B cell (primary cell): Measurements from ENCODE around the gene BEAN1. TPM values are rescaled to one million over a fixed set of nuclear protein-coding genes. Genes with fewer than 3 reads are reported as not detected.

Experiments
- ATAC-seq: fragments of 200-7000 bp; cut with Tn5 transposase; one replicate; pipeline ENCODE4 v1.10.0; 2021; ENCODE audit warnings: low read depth, mild to moderate bottlenecking, moderate number of reproducible peaks, moderate library complexity
- CTCF ChIA-PET: fragments of 350-600 bp; sonication (Branson Sonifier 250); formaldehyde crosslinking; loops from one replicate; lab custom pipeline; 2021; ENCODE audit warnings: antibody characterized with exemption, inconsistent platforms; lab: Charles Lee
- POLR2A ChIA-PET: fragments of 350-600 bp; sonication (Branson Sonifier 250); formaldehyde crosslinking; loops from one replicate; lab custom pipeline; 2021; ENCODE audit warnings: antibody characterized with exemption; lab: Charles Lee
- DNase-seq: peaks from one replicate; pipeline ENCODE4 v3.0.0; 2013
- H2AFZ ChIP-seq: 2 replicates; pipeline ENCODE4 v1.6.1; 2012; ENCODE audit warnings: mild to moderate bottlenecking, low read depth, low read length; ENCODE audit not compliant: insufficient read depth, poor library complexity, severe bottlenecking
- H3K27ac ChIP-seq, 2 donors: 1 replicate in 1 of 2; 2 replicates in 1 of 2; pipeline ENCODE4 v1.5.1; 2012 to 2013; ENCODE audit warnings: low read length in 2 of 2, mild to moderate bottlenecking in 2 of 2, moderate library complexity in 1 of 2
- H3K27me3 ChIP-seq, 4 experiments: fragments of 200-600 bp in 1 of 4; sonication (generic) in 1 of 4; replicated peaks in 1 of 4; 1 replicate in 2 of 4; 2 replicates in 2 of 4; pipeline versions ENCODE4 v1.6.1 to v1.7.0; 2013 to 2016; ENCODE audit warnings: low read length in 3 of 4, mild to moderate bottlenecking in 2 of 4, mixed read lengths in 1 of 4, moderate library complexity in 1 of 4; ENCODE audit not compliant: insufficient read depth in 4 of 4, control insufficient read depth in 3 of 4; ENCODE audit errors: control extremely low read depth in 1 of 4
- H3K36me3 ChIP-seq, 2 experiments: replicated peaks in 1 of 2; 1 replicate in 1 of 2; 2 replicates in 1 of 2; pipeline versions ENCODE4 v1.6.1 to v1.7.1; 2013; ENCODE audit warnings: low read length in 1 of 2; ENCODE audit not compliant: insufficient read depth in 2 of 2, control insufficient read depth in 1 of 2; ENCODE audit errors: control extremely low read depth in 1 of 2, extremely low read depth in 1 of 2
- H3K4me1 ChIP-seq, 2 donors: fragments of 200-600 bp in 1 of 2; sonication (generic) in 1 of 2; 1 replicate in 1 of 2; 2 replicates in 1 of 2; pipeline versions ENCODE4 v1.5.1 to v1.6.1; 2013 to 2017; ENCODE audit warnings: low read length in 2 of 2; ENCODE audit not compliant: control insufficient read depth in 2 of 2, insufficient read depth in 2 of 2
- H3K4me2 ChIP-seq: replicated peaks from 2 replicates; pipeline ENCODE3; 2012; ENCODE audit warnings: mild to moderate bottlenecking, low read depth, low read length; ENCODE audit not compliant: poor library complexity, severe bottlenecking
- H3K4me3 ChIP-seq, 5 experiments: fragments of 200-600 bp in 1 of 5; sonication (generic) in 1 of 5; 1 replicate in 3 of 5; 2 replicates in 2 of 5; pipeline versions ENCODE4 v1.5.1 to v1.7.0; 2011 to 2016; ENCODE audit warnings: low read length in 4 of 5, mild to moderate bottlenecking in 4 of 5, low read depth in 2 of 5, control low read depth in 1 of 5, moderate library complexity in 1 of 5; ENCODE audit not compliant: insufficient read depth in 1 of 5; ENCODE audit errors: control extremely low read depth in 1 of 5, extremely low read depth in 1 of 5
- H3K79me2 ChIP-seq: fragments of 200-600 bp; sonication (generic); one replicate; pipeline ENCODE4 v1.6.0; 2016; ENCODE audit warnings: low read length; ENCODE audit not compliant: control insufficient read depth, insufficient read depth
- H3K9ac ChIP-seq: fragments of 200-600 bp; sonication (generic); 2 replicates; pipeline ENCODE4 v1.6.1; 2017; ENCODE audit warnings: mild to moderate bottlenecking, low read length, moderate library complexity
- H3K9me3 ChIP-seq, 3 donors: one replicate each; pipeline versions ENCODE4 v1.6.1 to v1.7.1; 2013; ENCODE audit warnings: low read length in 2 of 3; ENCODE audit not compliant: control insufficient read depth in 2 of 3, insufficient read depth in 1 of 3; ENCODE audit errors: control extremely low read depth in 1 of 3
- H4K20me1 ChIP-seq: 2 replicates; pipeline ENCODE4 v1.6.0; 2012; ENCODE audit warnings: mild to moderate bottlenecking, low read length; ENCODE audit not compliant: insufficient read depth, control insufficient read depth, poor library complexity, severe bottlenecking
- H3K27ac Mint-ChIP-seq: one replicate; pipeline ENCODE4 v1.8.0; 2021; ENCODE audit warnings: mixed read lengths
- H3K27me3 Mint-ChIP-seq: one replicate; pipeline ENCODE4 v1.8.0; 2021; ENCODE audit warnings: mixed read lengths
- H3K4me1 Mint-ChIP-seq: one replicate; pipeline ENCODE4 v1.8.0; 2021; ENCODE audit warnings: mixed read lengths
- H3K4me3 Mint-ChIP-seq: one replicate; pipeline ENCODE4 v1.8.0; 2021; ENCODE audit warnings: mixed read lengths
- H3K9me3 Mint-ChIP-seq: one replicate; pipeline ENCODE4 v1.8.0; 2022; ENCODE audit warnings: mixed read lengths; ENCODE audit not compliant: insufficient read depth
- EZH2 ChIP-seq: IDR thresholded peaks from 2 replicates; pipeline ENCODE4 v1.6.1; 2012; ENCODE audit warnings: borderline replicate concordance, low read depth, mild to moderate bottlenecking, moderate library complexity, low read length; ENCODE audit not compliant: insufficient read depth, poor library complexity, severe bottlenecking
- WGBS: methylation state at CpG from one replicate; pipeline ENCODE4 v1.1.5; 2013; ENCODE audit warnings: missing lambda C conversion rate; ENCODE audit not compliant: insufficient coverage; 5-methylcytosine and 5-hydroxymethylcytosine counted together
- intact Hi-C: fragments of 100-400 bp; cut with micrococcal nuclease; formaldehyde crosslinking; loops from one replicate; pipeline ENCODE4 v1.10.0; 2022
- polyA plus RNA-seq: library from polyadenylated mRNA; depleted of rRNA; stranded (reverse); fragments of >200 nt; gene quantifications from 2 replicates; pipeline ENCODE4 v1.2.3, GENCODE V29; 2012
- total RNA-seq, 2 donors: library from RNA; stranded (reverse); fragments of 120-200 nt in 1 of 2; gene quantifications; 1 replicate in 1 of 2; 2 replicates in 1 of 2; pipeline versions ENCODE4 v1.2.3 to v1.2.4, GENCODE V29; 2013 to 2022
- TF ChIP-seq, protein P1 (sequence below): fragments of 200-600 bp; IDR thresholded peaks from one replicate; pipeline ENCODE4 v1.8.0; 2022; ENCODE audit warnings: antibody characterized with exemption, mild to moderate bottlenecking

BEAN1 gene
- total and polyA plus RNA-seq, 2 donors (not counting 1 experiment from before 2014, with no cell fraction given), result not detected

- ATAC-seq, result no peak
- H3K4me3 Mint-ChIP-seq, result no peak overlapping the region
- intact Hi-C loops, result no loop called here
- Histone ChIP-seq H3K9ac (no peak overlapping the region), H4K20me1 (peaks cover 8% of the 10 kb centered on the region), H2AFZ (no peak overlapping the region), H3K79me2 (peaks cover 6% of the 10 kb centered on the region), H3K27ac (no peak overlapping the region), H3K4me2 (no peak overlapping the region), H3K4me3 (no peak overlapping the region), H3K9me3 (no peaks in the 10 kb centered on the region), H3K4me1 (peaks cover 8 to 20% of the 10 kb centered on the region in 2 donors), H3K36me3 (no peaks in the 10 kb centered on the region), H3K27me3 (peaks cover 0 to 3% (median 0%) of the 10 kb centered on the region in 4 experiments)
- no peak overlapping the region for H3K27ac Mint-ChIP-seq
- 89% methylated on average over 12 of the region's 12 CpGs for WGBS
- no peaks in the 10 kb centered on the region for H3K9me3 Mint-ChIP-seq
- ChIA-PET CTCF (interaction anchor here (1.0 to 3.1 kb wide), 18 partner anchors 11 to 357 kb away, joined by 3 to 26 read pairs (median 6); partner anchors contain the start of gene CKLF), POLR2A (interaction anchor here (1.5 kb wide), 1 partner anchor 41 kb away, joined by 5 read pairs; the partner anchor contains the start of gene CKLF)
- H3K27me3 Mint-ChIP-seq, result peaks cover 3% of the 10 kb centered on the region
- peaks cover 32% of the 10 kb centered on the region for H3K4me1 Mint-ChIP-seq
- DNase-seq, result no peak
- TF ChIP-seq EZH2, result no peak
Observed at GRCh38 chr16:66510711-66511601, 83.9 kb downstream of the BEAN1 start.

GRCh38 chr16:66511602-66512271, 84.6 kb downstream of the BEAN1 start:
- H3K27ac ChIP-seq, result no peak overlapping the region
- POLR2A ChIA-PET, result interaction anchor here (1.5 kb wide), 1 partner anchor 40 kb away, joined by 5 read pairs; the partner anchor contains the start of gene CKLF
- H3K4me3 ChIP-seq, result no peak overlapping the region
- CTCF ChIA-PET, result interaction anchor here (0.6 to 3.1 kb wide), 29 partner anchors 10 to 356 kb away, joined by 3 to 26 read pairs (median 4); partner anchors contain the start of genes CKLF, CMTM3 and TK2
- whole genome bisulfite sequencing, result 98% methylated on average over 12 of the region's 13 CpGs
- peaks cover 0 to 3% (median 0%) of the 10 kb centered on the region in 4 experiments for H3K27me3 ChIP-seq
- peaks cover 15 to 27% of the 10 kb centered on the region in 2 donors for H3K4me1 ChIP-seq
- H3K27me3 Mint-ChIP-seq, result peaks cover 3% of the 10 kb centered on the region
- peaks cover 6% of the 10 kb centered on the region for H3K79me2 ChIP-seq
- no peak overlapping the region for H2AFZ ChIP-seq
- no peak overlapping the region for H3K4me3 Mint-ChIP-seq
- no peaks in the 10 kb centered on the region for H3K9me3 Mint-ChIP-seq
- peaks cover 40% of the 10 kb centered on the region for H3K4me1 Mint-ChIP-seq
- peak; percentile 34 for DNase-seq
- no peak overlapping the region for H3K4me2 ChIP-seq
- ATAC-seq, result no peak
- H3K9me3 ChIP-seq, result no peaks in the 10 kb centered on the region
- H3K27ac Mint-ChIP-seq, result peak overlapping the region; percentile 16
- peaks cover 12% of the 10 kb centered on the region for H4K20me1 ChIP-seq
- H3K36me3 ChIP-seq, result no peaks in the 10 kb centered on the region
- TF ChIP-seq, protein P1, sequence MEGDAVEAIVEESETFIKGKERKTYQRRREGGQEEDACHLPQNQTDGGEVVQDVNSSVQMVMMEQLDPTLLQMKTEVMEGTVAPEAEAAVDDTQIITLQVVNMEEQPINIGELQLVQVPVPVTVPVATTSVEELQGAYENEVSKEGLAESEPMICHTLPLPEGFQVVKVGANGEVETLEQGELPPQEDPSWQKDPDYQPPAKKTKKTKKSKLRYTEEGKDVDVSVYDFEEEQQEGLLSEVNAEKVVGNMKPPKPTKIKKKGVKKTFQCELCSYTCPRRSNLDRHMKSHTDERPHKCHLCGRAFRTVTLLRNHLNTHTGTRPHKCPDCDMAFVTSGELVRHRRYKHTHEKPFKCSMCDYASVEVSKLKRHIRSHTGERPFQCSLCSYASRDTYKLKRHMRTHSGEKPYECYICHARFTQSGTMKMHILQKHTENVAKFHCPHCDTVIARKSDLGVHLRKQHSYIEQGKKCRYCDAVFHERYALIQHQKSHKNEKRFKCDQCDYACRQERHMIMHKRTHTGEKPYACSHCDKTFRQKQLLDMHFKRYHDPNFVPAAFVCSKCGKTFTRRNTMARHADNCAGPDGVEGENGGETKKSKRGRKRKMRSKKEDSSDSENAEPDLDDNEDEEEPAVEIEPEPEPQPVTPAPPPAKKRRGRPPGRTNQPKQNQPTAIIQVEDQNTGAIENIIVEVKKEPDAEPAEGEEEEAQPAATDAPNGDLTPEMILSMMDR, result no peak
- no peak overlapping the region for H3K9ac ChIP-seq
- intact Hi-C loops, result loop anchor here (1.0 kb wide), 1 partner anchor 78 kb away; no protein-coding TSS in a partner anchor
